ENCODE results near the gene COASY.
"Not testable (repeated sequence)": the region's sequence is repeated elsewhere in the genome, so short reads cannot be mapped to it uniquely, and the experiment has no call there.

COASY gene

DNA sequence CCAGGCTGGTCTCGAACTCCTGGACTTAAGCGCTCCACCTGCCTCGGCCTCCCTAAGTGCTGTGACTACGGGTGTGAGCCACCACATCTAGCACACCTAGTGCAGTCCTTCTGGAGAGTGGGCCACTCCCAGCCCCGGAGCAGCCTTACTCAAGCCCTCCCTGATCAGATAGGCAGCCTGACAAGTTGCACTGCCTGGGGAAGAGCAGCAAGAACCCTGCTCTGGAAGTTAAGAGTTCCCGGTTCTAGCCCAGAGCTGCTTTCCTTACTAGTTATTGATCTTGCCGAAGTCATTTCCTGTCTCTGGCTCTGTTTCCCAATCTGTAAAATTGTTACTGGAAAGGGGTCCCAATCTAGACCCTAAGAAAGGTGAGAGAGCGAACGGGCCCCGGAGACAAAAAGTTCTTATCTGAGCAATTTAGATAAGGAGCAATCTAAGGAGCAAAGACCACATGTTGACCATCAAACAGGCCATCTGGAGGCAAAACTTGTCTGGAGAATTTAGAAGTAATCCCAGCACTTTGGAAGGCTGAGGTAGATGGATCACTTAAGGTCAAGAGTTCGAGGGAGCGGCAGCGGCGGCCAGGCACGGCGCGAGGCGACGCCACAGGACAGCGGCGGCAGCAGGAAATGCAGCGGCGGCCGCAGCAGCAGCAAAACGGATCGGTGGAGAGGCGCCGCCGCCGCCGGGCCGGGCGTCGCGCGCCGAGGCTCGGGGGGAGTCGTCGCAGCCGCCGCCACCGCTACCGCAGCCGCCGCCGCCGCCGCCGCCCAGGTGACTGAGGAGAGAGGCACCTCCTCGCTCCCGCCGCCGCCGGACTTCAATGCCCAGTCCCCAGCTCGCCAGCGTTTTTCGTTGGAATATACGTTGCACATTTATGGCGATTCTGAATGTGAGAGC lies 30.2 kb upstream of the COASY start:
- peak; percentile 28 for DNase-seq

DNA sequence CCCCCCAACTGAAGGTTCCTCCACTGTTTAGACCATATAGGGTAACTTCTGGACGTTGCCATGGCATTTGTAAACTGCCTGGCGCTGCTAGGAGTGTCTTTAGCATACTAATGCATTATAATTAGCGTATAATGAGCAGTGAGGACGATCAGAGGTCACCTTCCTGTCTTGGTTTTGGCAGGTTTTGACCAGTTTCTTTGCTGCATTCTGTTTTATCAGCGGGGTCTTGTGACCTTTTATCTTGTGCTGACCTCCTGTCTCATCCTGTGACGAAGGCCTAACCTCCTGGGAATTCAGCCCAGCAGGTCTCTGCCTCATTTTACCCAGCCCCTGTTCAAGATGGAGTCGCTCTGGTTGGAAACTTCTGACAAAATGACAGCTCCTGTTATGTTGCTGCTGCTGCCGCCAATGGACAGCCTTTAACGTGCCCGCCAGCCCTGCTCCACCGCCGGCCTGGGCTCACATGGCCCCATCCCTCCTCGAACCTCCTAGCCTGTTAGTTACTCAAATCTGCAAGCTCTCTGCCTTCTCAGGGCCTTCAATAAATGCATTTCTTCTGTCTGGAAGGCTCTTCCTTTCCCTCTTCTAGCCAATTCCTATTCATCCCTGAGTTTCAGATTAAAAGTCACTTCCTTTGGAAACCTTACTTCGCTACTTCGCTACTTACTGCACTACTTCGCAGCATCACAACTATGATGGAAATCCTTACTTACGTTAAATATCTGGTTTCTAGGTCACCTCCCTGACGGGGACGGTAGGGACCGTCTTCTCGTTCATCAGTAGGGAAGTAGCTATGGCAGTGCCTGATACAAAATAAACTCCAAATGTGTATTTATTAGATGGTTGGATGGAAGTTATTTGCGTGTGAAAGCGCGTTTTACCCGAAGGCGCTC lies 26.5 kb upstream of the COASY start:
- no peak for DNase-seq

DNA sequence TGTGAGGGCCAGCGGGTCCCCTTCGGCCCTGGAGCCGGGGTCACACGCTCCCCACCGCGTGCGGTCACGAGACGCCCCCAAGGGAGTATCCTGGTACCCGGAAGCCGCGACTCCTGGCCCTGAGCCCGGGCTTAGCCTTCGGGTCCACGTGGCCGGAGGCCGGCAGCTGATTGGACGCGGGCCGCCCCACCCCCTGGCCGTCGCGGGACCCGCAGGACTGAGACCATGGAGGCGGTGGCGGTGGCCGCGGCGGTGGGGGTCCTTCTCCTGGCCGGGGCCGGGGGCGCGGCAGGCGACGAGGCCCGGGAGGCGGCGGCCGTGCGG lies 25.9 kb upstream of the COASY start, which contains the start of gene NAGLU:
Gene NAGLU, plus strand, starts transcription at position 194 of the 324 bp plus-strand sequence. Its CDS starts 32 bp downstream, at position 226.
- DNase-seq, result peak; percentile 67

DNA sequence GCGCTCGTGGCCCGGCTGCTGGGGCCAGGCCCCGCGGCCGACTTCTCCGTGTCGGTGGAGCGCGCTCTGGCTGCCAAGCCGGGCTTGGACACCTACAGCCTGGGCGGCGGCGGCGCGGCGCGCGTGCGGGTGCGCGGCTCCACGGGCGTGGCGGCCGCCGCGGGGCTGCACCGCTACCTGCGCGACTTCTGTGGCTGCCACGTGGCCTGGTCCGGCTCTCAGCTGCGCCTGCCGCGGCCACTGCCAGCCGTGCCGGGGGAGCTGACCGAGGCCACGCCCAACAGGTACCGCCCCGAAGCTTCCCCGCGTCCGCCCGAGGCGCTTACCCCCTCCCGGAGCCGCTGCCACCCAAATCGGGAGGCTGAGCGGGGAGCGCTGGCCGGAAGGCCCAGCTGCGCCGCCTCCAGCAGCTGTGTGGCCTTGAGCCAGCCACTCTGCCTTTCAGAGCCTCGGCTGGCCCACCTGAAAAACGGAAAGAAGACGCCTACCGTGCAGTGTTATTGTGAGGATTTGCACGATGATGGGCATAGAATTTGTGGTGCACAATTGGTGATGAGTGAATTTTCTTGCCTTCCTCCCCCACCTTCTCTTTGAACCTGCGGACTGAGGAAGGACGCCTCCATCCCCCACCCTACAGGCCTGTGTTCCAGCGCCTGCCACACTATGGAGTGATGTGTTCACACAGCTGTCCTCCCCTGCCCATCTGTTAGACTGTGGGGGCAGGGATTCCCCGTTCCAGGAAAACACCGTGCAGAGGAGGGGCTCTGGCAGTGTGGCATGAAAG lies 25.4 kb upstream of the COASY start:
- DNase-seq, result peak; percentile 51

GRCh38 chr17:42537156-42537805 lies 24.7 kb upstream of the COASY start:
- no peak for DNase-seq

GRCh38 chr17:42537826-42538451 lies 24.0 kb upstream of the COASY start:
- DNase-seq, result no peak

GRCh38 chr17:42538482-42538881 lies 23.5 kb upstream of the COASY start:
- DNase-seq, result no peak

GRCh38 chr17:42540558-42540957 lies 21.4 kb upstream of the COASY start:
- not testable (repeated sequence) for DNase-seq

DNA sequence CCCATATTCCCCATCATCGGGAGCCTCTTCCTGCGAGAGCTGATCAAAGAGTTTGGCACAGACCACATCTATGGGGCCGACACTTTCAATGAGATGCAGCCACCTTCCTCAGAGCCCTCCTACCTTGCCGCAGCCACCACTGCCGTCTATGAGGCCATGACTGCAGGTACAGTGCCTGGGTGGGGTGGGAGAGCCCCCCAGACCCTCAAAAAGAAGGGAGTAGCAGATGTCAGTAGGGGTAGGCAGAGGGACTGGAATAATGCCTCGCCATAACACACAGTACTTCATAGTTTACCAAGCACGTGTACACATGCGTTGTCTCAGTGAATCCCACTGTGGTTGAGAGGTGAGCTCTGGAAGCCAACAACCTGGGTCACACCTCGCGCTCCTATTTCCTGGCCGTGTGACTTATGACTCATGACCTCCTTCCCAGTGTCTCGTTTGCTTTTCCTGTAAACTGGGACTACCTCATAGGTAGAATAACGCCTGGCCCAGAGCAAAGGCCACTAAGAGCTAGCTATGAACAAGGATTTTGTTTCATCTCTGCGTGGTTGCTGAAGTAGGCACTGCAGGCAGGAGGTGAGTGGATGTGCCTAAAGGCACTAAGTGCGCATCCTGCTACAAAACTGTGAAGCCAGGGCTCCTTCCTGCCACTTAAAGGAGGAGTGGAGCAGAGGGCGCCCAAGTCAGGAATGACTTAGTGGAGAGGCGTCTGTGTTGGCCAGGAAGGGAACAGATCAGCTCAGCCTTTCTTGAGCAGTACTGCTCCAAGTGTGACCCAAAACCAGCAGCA lies 20.7 kb upstream of the COASY start:
- DNase-seq, result no peak

GRCh38 chr17:42543190-42544079 lies 18.5 kb upstream of the COASY start:
- DNase-seq, result no peak

DNA sequence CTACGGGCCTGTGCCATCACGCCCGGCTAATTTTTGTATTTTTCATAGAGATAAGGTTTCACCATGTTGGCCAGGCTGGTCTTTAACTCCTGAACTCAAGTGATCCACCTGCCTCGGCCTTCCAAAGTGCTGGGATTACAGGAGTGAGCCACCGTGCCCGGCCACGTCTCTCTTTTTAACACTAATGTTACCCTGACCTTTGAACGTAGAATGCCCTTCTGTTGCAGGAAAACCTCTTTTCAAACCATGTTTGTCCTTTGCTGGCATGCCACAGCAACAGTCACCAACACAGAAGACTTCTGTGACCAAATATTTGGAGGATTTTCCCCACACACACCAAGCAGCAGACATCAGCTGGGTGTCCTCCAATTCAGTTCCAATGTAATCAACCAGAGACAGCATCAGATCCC lies 17.1 kb upstream of the COASY start:
- no peak for DNase-seq

- not testable (repeated sequence) for DNase-seq
Measured at GRCh38 chr17:42545755-42546505, 16.0 kb upstream of the COASY start.

- no peak for DNase-seq
Measured at GRCh38 chr17:42547001-42547461, 14.9 kb upstream of the COASY start.

GRCh38 chr17:42547698-42548069 lies 14.3 kb upstream of the COASY start:
- no peak for DNase-seq

GRCh38 chr17:42548070-42548837 lies 13.7 kb upstream of the COASY start:
- DNase-seq, result peak; percentile 68

DNA sequence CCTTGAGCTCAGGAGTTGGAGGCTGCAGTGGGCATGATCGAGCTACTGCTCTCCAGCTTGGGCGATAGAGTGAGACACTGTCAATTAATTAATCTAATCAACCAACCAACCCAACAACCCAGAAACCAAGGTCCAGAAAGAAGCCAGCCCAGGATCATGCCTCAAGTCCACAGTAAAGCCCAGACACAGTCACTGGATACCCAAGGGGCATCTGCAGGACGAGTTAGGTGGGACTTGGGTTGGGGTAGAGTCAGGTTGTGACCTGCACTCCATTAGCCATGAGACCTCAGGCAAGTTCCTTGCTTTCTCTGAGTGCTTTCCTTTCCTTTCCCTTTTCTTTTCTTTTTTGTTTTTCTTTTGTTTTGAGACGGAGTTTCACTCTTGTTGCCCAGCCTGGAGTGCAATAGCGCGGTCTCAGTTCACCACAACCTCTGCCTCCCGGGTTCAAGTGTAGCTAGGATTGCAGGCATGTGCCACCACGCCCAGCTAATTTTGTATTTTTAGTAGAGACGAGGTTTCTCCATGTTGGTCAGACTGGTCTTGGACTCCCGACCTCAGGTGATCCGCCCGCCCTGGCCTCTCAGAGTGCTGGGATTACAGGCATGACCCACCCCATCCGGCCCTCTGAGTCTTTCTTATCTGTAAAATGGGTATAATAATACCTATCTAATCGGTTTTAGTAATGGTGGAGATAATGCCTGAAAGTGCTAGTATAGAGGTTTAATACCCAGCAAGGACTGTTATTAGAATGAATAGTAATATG lies 12.8 kb upstream of the COASY start:
- no peak for DNase-seq

- DNase-seq, result not testable (repeated sequence)
Measured at GRCh38 chr17:42552736-42553135, 9.2 kb upstream of the COASY start, which contains the start of gene HSD17B1. Gene HSD17B1 (plus strand): TSS chr17:42552923. CDS start chr17:42552934, 11 bp downstream.
